HG03439 (cell line): ENCODE data around the gene LPCAT4.
"Not testable (repeated sequence)": the region's sequence is repeated elsewhere in the genome, so short reads cannot be mapped to it uniquely, and the experiment has no call there.

Experiments used
- ATAC-seq: cut with Tn5 transposase; IDR thresholded peaks from one replicate; pipeline ENCODE4 v1.9.1; 2021; ENCODE audit warnings: mild to moderate bottlenecking, moderate library complexity; ENCODE audit not compliant: unreplicated experiment

LPCAT4 gene, protein sequence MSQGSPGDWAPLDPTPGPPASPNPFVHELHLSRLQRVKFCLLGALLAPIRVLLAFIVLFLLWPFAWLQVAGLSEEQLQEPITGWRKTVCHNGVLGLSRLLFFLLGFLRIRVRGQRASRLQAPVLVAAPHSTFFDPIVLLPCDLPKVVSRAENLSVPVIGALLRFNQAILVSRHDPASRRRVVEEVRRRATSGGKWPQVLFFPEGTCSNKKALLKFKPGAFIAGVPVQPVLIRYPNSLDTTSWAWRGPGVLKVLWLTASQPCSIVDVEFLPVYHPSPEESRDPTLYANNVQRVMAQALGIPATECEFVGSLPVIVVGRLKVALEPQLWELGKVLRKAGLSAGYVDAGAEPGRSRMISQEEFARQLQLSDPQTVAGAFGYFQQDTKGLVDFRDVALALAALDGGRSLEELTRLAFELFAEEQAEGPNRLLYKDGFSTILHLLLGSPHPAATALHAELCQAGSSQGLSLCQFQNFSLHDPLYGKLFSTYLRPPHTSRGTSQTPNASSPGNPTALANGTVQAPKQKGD

DNA sequence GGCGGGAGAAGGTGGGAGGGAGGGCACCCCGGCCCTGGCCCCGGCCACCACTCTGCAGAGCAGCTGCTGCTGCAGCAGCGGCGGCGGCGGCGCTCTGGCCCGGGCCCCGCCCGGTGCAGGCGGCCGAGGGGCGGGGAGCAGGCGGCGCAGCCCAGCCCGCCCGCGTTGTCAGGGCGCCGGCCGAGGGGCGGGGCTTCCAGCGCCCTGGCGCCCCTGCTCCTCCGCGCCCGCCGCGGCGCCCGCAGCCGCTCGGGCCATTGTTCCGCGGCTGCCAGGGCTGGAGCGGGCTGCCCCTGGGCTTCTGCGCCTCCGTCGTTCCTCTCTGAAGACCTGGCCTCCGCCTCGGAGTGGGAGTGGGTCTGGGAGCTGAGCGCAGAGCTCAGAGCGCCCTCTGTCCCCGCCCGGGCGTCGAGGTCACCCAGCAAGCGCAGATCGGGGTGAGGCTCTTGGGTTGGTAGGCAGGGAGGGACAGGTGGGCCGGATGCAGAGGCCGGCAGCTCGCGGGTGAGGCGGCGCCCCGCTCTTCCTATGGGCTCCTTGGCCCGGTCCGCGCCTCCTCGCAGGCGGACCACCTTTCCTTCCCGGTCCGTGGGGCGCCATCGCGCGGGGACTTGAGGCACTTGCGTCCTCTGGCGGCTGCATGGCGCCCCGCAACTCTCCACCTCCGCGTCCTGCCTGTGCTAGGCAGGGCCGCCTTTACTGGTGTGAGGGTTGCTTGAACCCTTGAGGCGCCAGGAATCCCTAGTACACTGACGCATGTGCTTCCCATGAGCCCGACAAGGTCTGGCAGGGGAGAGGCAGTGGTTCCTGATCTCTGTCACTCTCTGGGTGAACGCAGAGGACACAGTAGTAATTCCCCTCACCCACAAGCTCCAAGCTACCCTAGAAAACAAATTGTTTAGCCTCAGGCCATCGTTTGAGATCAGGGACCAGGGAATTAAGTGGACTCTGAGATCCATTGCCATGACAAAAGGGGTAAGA is at the start of gene LPCAT4:
Gene LPCAT4, minus strand, starts transcription at position 96 of the 981 bp plus-strand sequence. CDS start 96 bp downstream, outside the sequence.
- peak; percentile 77 for ATAC-seq

DNA sequence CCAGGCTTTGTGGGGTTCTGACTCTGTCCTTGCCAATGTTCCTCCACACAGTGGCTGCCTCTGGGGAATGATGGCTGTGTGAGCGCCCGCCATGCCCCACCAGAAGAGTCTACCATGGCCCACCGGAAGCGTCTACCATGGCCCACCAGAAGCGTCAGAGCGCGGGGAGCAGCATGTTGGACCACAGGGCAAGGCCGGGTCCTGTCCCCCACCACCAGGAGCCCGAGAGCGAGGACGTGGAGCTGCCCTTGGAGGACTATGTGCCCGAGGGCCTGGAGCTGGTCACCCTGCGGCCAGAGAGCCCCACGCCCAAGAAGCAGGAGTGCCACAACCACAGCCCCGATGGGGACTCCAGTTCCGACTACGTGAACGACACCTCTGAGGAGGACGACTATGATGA is 42.5 kb upstream of the LPCAT4 start:
- not testable (repeated sequence) for ATAC-seq

DNA sequence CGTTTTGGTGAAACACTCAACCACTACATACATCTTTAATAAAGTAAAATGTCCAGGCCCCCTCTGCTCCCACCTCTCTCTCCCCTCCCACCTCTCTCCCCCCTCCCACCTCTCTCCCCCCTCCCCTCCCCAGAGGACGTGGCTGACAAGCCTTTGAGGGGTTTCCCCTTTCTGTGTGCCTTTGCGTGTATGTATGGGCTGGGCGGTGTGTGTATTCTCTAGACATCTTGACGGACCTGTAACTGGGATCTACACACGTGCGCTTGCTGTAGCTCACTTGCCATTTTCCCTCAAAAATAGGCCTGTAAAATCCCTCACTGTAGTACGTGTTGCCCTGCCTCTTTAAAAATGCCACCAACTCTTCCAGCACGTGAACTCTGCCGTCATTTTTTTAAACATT is 42.0 kb upstream of the LPCAT4 start:
- ATAC-seq = not testable (repeated sequence)

DNA sequence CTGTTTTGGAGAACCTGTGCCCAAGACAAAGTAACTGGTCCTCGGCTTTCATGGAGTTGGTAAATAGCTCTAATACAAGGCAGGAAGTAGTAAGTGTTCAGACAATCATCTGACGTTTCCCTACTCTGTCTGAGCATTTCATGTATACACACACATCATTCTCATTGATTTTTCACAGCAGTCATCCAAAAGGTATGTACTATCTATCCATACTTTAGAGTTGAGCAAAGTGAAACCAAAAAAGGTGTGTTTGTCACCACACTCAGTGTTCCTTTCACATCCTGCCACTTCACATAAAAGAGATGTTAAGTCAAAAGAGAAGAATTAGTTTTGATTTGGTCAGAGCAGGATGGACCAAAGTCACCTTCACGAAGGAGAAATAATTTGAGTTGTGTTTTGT is 36.9 kb upstream of the LPCAT4 start:
- not testable (repeated sequence) for ATAC-seq

DNA sequence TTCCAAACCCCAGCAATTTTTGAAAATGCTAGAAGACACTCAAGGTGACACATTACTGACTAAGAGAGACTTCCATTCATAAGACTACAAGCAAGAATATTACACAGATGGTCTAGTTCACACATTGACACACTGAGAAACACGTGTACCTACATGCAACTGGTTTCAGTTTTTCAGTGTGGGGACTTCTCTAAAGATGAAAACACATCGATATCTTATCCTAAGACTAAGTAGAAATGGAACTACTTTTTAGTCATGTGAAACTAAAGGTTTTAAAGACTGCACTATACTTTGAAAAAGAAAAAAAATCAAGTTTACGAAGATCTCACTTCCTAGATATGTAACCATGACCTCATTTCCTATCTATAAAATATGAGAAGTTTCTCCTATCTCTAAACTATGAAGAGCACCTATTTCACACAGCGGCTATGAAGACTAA is 36.2 kb upstream of the LPCAT4 start:
- ATAC-seq = peak; percentile 58

DNA sequence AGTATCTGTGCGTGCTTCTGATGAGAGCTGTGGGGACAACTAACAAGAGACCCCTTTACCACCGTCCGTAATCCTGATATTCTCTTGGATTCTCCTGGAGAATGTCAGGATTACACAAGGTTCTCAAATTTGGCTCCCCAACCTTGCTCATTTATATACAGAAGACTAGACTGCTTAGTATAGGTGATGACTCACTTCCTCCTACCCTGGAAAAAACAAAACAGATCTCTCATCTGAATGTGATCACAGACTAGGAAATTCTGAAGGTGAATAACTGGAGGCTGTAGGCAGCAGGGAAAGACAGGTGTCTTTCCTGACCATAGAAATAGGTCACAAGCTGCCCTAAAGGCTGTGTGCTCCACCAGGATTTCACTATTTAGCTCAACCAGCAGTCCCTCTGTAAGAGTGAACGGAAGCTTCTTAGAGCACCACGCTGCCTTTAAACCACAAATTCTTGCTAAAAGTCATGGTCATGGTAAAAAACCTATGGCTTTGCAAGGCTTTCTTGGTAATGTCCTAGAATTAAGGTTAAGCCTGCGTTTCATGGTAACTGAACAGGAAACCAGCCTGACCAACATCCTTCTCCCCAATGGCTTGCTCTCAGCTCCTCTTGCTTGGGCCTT is 30.8 kb upstream of the LPCAT4 start:
- ATAC-seq = not testable (repeated sequence)

DNA sequence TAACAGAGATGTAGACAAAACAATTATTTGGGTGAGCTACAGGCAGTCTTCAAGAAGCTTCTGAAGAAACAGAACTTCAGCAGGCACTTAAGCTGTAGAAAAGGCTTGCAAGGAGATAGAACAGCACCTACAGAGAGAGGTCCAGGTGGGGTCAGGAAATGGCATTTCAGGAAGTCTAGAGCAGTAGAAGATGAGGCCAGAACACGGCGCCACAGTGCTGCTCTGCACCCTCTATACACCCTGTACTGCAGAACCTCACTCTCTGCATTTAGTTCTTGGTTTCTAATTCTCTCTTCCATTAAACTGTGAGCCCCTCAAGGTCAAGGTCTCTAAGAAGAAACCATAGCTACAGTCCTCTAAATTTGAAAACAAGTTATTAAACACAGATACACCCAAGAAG is 26.0 kb upstream of the LPCAT4 start:
- ATAC-seq = not testable (repeated sequence)

DNA sequence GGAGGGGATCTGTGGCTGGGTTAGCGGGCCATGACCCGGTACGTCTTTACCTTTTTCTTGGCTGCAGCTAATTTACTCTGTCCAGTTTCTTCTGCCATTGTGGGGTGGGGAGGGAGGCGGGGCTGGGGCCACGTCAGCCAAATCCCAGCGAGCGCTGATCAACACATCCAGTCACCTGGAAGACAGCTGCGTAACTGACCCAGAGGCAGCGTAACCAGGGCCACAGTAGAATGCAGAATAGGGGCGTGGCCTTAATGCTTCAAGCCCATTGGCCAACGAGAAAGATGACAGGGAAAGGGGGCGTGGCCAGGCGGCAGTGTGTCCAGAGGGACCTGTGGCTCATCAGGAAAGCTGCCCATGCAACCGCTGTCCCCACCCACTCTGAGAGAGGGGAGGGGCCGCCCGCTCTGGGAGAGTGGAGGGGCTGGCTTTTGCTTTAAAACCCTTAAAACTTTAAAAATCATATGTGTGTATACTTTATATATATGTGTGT is 22.6 kb upstream of the LPCAT4 start:
- not testable (repeated sequence) for ATAC-seq

DNA sequence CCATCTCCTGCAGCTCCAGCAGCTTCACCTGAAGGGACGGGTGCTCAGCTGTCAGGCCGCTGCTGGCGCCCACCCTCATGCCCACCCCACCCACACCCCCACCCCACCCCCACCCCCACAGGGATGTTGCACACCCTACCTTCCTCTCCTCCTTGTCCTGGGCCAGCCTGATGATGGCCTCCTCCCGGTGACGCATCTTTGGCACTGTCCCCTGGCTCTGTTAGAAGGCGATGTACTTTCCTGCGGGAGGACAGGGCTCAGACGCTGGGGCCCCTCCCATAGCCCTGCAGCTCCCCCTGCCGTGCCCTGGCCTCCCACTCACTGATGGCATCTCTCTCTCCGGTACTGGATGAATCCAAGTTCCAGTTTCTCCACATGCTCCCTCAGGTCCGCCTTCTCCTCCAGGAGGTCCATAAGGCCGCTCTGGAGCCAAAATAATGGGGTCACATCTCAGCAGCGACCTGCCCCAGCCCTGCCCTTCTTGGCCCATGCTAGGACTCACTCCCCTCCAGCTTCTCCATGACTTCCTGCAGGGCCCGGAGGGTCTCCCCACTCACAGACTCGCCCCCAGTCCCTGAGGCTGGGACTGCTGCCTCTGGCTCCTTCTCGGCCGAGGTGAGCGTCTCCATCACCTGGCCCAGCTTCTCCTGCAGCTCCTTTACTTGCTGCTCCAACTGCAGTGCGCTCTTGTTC is 15.0 kb upstream of the LPCAT4 start:
- ATAC-seq = not testable (repeated sequence)

DNA sequence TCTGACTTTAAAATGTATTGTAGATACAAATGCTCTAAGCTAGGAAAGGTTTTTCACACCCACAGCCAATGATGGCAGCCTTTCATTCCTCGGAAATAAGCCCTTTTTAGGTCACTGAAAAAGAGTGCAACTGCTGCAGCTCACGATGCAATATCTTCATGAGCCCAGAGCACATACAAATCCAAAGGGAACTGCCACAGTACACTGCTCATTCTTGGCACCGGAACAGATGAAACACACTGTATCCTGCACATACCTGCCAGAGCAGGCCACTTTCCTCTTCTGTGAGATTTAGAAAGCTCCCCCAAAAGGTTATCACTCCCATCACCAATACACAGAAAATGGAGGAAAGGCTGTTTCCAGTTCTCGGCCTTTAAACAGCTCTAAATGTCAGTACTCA is 13.5 kb upstream of the LPCAT4 start:
- ATAC-seq = not testable (repeated sequence)

DNA sequence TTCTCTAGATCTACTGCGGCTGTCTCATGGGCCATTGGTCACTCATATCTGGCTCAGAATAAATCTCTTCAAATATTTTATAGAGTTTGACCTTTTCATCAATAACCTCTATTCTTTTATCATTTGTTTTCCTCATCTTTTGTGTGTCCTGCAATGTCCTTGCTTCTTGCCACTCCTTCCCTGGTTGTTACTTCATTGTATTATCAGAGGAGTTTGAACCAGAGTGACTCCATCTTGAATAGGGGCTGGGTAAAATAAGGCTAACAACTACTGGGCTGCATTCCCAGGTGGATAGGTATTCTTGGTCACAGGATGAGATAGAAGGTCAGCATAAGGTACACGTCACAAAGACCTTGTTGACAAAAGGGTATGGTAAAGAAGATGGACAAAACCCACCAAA is 9.9 kb upstream of the LPCAT4 start:
- no peak for ATAC-seq

DNA sequence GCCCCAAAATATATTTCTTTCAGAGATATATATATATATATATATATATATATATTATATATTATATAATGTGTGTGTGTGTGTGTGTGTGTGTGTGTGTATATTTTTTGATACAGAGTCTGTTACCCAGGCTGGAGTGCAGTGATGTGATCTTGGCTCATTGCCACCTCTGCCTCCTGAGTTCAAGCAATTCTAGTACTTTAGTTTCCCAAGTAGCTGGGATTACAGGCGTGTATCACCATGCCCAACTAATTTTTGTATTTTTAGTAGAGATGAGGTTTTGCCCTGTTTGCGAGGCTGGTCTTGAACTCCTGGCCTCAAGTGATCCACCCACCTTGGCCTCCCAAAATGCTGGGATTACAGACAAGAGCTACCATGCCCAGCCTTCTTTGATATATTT is 8.5 kb upstream of the LPCAT4 start:
- not testable (repeated sequence) for ATAC-seq

DNA sequence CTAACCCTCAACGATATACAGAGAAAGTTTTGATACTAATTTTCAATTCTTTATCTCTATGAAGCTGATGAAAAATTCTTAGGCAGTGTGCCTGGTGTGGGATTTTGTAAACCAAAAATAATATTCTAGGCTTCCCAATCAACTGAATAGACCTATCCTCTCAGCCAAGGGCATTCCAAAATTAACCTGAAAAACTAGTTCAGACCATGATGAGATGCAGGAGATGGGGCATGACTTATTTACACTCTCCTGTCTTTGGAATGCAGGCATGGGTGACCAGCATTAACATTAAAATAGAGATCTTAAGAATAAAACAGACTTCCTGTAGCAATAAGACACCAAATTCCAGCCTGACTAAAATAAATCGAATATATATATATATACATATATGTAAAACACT is 7.8 kb upstream of the LPCAT4 start:
- no peak for ATAC-seq

DNA sequence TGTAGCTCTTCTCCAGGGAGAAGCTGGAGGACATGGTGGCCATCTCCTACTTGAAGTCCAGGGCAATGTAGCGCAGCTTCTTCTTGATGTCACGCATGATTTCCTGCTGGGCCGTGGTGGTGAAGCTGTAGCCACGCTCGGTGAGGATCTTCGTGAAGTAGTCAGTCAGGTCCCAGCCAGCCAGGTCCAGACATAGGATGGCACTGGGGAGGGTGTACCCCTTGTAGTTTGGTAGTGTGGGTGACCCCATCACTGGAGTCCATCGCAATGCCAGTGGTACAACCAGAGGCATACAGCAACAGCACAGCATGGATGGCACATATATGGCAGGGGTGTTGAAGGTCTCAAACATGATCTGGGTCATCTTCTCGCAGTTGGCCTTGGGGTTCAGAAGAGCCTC is 7.0 kb upstream of the LPCAT4 start:
- ATAC-seq = no peak

DNA sequence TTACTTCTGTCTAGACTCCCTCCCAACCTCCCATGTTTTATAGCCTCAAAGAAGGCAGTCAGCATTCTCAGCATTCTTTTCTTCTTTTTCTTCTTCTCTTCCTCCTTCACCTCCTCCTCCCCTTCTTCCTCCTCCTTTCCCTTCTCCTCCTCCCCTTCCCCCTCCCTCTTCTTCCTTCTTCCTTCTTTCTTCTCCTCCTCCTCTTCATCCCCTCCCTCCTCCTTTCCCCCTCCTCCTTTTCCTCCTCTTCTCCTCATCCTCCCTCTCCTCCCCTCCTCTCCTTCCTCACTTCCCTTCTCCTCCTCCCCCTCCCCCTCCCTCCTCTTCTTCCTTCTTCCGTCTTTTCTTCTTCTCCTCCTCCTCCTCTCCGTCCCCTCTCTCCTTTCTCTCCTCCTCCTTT is 3.6 kb upstream of the LPCAT4 start:
- ATAC-seq = no peak

DNA sequence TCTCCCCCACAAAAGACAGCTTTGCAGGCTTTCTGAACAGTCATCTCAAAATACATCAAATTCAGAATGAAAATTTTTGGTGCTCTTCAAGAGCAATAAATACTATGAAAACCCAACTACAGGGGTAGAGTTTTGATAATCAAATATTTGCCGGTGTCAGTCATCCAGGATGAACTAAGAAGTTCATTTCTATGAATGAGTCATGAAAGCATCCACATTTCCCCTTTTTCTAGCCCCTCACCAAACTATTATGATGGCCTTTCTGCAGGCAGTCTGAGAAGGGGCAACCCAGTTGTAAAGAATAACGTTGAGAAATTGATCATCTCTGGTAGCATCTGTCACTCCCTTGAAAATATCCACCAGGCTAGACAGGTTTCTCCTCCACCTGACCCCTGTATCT is 3.1 kb upstream of the LPCAT4 start:
- no peak for ATAC-seq

DNA sequence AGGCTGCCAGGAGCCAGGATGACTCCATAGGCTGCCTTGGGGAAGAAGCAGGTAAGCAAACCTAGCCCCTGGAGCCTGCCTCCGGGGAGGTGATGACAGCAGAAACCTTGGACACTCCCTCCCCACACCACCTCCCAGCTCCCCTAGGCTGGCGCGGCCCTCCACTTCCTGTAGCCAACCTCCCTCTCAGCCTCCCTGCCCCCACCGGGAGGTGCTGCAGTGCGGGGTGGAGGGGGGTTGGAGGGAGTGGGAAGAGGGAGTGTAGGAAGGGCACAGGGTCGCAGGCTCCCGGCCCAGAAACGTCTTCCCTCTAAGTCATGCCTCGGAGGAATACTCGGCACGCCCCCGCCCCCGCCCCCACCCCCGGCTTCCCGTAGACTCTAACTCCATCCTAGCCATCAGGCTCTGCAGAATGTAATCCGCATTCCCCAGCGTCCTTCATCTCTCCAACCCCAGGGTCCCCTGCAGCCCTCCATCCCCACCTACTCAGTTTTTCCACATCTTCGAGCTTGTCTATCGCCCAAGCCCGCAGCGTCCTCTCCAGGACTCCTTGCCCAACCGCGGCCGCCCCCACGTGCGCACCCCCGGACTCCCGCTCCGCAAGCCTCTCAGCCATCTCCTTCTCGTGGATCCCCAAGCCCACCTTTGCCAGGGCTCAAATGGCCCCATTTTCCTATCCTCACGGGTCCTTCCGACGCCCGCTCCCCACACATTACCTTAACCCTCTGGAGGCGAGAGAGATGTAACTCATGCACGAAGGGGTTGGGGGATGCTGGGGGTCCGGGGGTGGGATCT is 528 bp downstream of the LPCAT4 start:
- no peak for ATAC-seq

DNA sequence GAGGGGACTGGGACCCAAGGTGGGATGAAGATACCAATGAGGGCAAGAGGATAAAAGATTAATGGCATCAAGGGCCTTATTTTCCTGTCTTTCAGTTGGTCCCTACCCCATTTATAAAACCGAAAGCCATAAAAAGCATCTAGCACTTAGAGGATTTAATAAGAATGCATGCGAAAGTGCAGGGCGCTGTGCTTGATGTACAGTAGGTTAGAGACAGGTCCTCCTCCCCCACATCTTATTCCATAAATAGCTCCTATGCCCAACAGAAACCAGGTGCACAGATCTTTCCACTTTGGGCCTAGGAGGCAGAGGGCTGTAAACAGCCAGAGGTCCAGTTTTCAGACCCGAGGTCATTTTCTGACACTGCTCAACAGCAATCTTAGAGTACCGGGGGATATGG is 1.2 kb downstream of the LPCAT4 start:
- ATAC-seq = no peak

DNA sequence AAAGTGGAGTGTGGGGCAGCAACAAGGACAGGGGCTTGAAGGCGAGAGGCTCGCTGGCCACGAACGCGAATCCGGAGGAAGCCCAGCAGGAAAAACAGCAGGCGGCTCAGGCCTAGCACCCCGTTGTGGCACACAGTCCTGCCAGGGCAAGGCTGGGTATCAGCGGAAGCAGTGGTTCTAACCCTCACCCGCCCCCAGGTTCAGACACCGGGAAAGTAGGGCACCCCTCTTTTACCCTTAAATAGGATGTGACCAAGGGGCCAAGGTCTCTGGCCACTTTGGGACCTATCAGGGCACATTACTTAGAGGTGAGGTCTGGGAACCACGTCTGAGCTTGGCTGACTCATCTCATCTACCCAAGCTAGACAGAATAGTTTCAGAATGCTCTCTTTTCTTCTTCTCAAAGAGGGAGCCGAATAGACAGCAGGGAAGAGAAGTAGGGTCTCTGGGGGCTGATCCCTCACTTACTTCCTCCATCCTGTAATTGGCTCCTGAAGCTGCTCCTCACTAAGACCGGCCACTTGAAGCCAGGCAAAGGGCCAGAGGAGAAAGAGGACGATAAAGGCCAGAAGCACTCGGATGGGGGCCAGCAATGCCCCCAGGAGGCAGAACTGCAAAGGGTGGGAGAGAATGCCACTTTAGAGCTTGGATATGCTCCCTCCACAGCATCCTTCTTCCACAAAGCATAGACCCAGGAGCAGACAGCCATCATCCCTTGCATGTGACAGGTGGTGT is 1.7 kb downstream of the LPCAT4 start:
- ATAC-seq = no peak
